HepG2 (cell line): ENCODE measurements around the gene DYNC2I2. TPM values are rescaled to one million over a fixed set of nuclear protein-coding genes. Genes with fewer than 3 reads are reported as not detected.

Experiments
- ARNTL ChIP-seq: sonication (generic); formaldehyde crosslinking; IDR thresholded peaks from 2 replicates; pipeline ENCODE4 v1.4.0; 2020; ENCODE audit warnings: mild to moderate bottlenecking, missing genetic modification reagents
- CREB1 ChIP-seq, 2 experiments: fragments of 450-650 bp in 1 of 2; IDR thresholded peaks; 2 replicates each; pipeline ENCODE4 v1.6.1; 2016 to 2017; ENCODE audit warnings: control low read depth in 1 of 2, mild to moderate bottlenecking in 1 of 2, missing compliant biosample characterization in 1 of 2, missing genetic modification characterization in 1 of 2
- GLMP ChIP-seq: sonication (generic); formaldehyde crosslinking; IDR thresholded peaks from 2 replicates; pipeline ENCODE4 v1.9.0; 2021; ENCODE audit warnings: missing genetic modification reagents, mild to moderate bottlenecking, borderline replicate concordance
- HOMEZ ChIP-seq: IDR thresholded peaks from 2 replicates; pipeline ENCODE4 v1.6.1; 2016; ENCODE audit warnings: low read depth
- MAFK ChIP-seq, 2 experiments: IDR thresholded peaks in 1 of 2; conservative IDR thresholded peaks in 1 of 2; 2 replicates each; pipeline ENCODE4 v1.6.1; 2011; ENCODE audit warnings: improper control_type of control experiment in 2 of 2, low read length in 2 of 2
- NCOA2 ChIP-seq: sonication (generic); formaldehyde crosslinking; IDR thresholded peaks from 2 replicates; pipeline ENCODE4 v1.8.0; 2022; ENCODE audit warnings: inconsistent platforms
- NFKBIZ ChIP-seq: IDR thresholded peaks from 2 replicates; pipeline ENCODE4 v1.6.1; 2018; ENCODE audit warnings: missing genetic modification reagents, missing compliant biosample characterization
- NR1H2 ChIP-seq: sonication (generic); formaldehyde crosslinking; IDR thresholded peaks from 2 replicates; pipeline ENCODE4 v1.8.1; 2022; ENCODE audit warnings: low read depth, missing genetic modification reagents, borderline replicate concordance
- PATZ1 ChIP-seq: sonication (generic); formaldehyde crosslinking; IDR thresholded peaks from 2 replicates; pipeline ENCODE4 v1.4.0; 2020; ENCODE audit warnings: missing genetic modification reagents
- SMAD9 ChIP-seq: sonication (generic); formaldehyde crosslinking; IDR thresholded peaks from 2 replicates; pipeline ENCODE4 v1.5.1; 2020; ENCODE audit warnings: mild to moderate bottlenecking, missing genetic modification reagents
- SP4 ChIP-seq: sonication (generic); formaldehyde crosslinking; IDR thresholded peaks from 2 replicates; pipeline ENCODE4 v1.8.1; 2023; ENCODE audit warnings: mild to moderate bottlenecking, missing genetic modification reagents
- THAP8 ChIP-seq: sonication (generic); formaldehyde crosslinking; IDR thresholded peaks from 2 replicates; pipeline ENCODE4 v1.5.1; 2020; ENCODE audit warnings: missing genetic modification reagents, mild to moderate bottlenecking, borderline replicate concordance
- TRAFD1 ChIP-seq: sonication (generic); formaldehyde crosslinking; IDR thresholded peaks from 2 replicates; pipeline ENCODE4 v1.5.1; 2020; ENCODE audit warnings: missing genetic modification reagents, mild to moderate bottlenecking, borderline replicate concordance
- U2AF1 ChIP-seq: fragments of 200-400 bp; formaldehyde crosslinking; optimal IDR thresholded peaks from 2 replicates; pipeline ENCODE3; 2017; ENCODE audit warnings: mild to moderate bottlenecking, low read depth, low read length
- ZFY ChIP-seq: sonication (generic); formaldehyde crosslinking; IDR thresholded peaks from 2 replicates; pipeline ENCODE4 v1.4.0; 2020; ENCODE audit warnings: missing genetic modification reagents
- ZNF230 ChIP-seq: sonication (generic); formaldehyde crosslinking; IDR thresholded peaks from 2 replicates; pipeline ENCODE4 v1.4.0; 2020; ENCODE audit warnings: mild to moderate bottlenecking, missing genetic modification reagents
- ZNF251 ChIP-seq: sonication (generic); formaldehyde crosslinking; IDR thresholded peaks from 2 replicates; pipeline ENCODE4 v1.9.0; 2021; ENCODE audit warnings: mild to moderate bottlenecking, missing genetic modification reagents
- ZNF510 ChIP-seq: sonication (generic); formaldehyde crosslinking; IDR thresholded peaks from 2 replicates; pipeline ENCODE4 v1.4.0; 2020; ENCODE audit warnings: low read depth, mild to moderate bottlenecking, missing genetic modification reagents
- ZNF564 ChIP-seq: sonication (generic); formaldehyde crosslinking; IDR thresholded peaks from 2 replicates; pipeline ENCODE4 v1.8.1; 2023; ENCODE audit warnings: mild to moderate bottlenecking, missing genetic modification reagents
- ZSCAN29 ChIP-seq: sonication (generic); formaldehyde crosslinking; conservative IDR thresholded peaks from 2 replicates; pipeline ENCODE4 v1.4.0; 2020; ENCODE audit warnings: mild to moderate bottlenecking, missing genetic modification reagents
- polyA plus RNA-seq, 8 experiments: library from polyadenylated mRNA; depleted of rRNA in 3 of 8; stranded (reverse) in 7 of 8; unstranded in 1 of 8; fragments of >200 nt; fragmentation: Illumina TruSeq in 4 of 8; extraction: Trizol in 4 of 8; gene quantifications; 2 replicates each; pipeline versions ENCODE4 v1.2.1 to v1.2.3, GENCODE V29; 2011 to 2016; ENCODE audit warnings: low read depth in 4 of 8, missing spikeins in 1 of 8, mixed read lengths in 1 of 8; ENCODE audit not compliant: insufficient read depth in 1 of 8
- total RNA-seq, 5 experiments: library from RNA; depleted of rRNA; stranded (reverse); fragments of >200 nt; fragmentation: Illumina TruSeq; extraction: Trizol; gene quantifications; 2 replicates each; pipeline ENCODE4 v1.2.3, GENCODE V29; 2016; ENCODE audit warnings: low read depth in 1 of 5

DYNC2I2 gene
- total and polyA plus RNA-seq, 2 of the 13 experiments (the other 11 are each of a cell fraction or from before 2014, with no cell fraction given), result 13.7 to 40.2 TPM

- TF ChIP-seq SP4, result 0 out of 2 replicates have a peak, but pooled peaks have one; percentile 49
- 0 out of 2 replicates have a peak, but pooled peaks have one; percentile 46 for TF ChIP-seq NR1H2 (CRISPR knock-in tag)
- TF ChIP-seq THAP8 (CRISPR knock-in tag), result peak; percentile 32; the same call in 1 of the 2 replicates
- TF ChIP-seq HOMEZ (CRISPR knock-in tag), result no peak
- TF ChIP-seq ZNF251, result no peak
- TF ChIP-seq NFKBIZ (CRISPR knock-in tag), result no peak
- TF ChIP-seq CREB1 (IDR thresholded peaks at IDR 0.05), result no peak
- TF ChIP-seq CREB1 (CRISPR knock-in tag; IDR thresholded peaks at IDR 0.05), result no peak
- TF ChIP-seq TRAFD1 (CRISPR knock-in tag), result 0 out of 2 replicates have a peak, but pooled peaks have one; percentile 51
- peak; percentile 71 for TF ChIP-seq ZFY (CRISPR knock-in tag)
- no peak for TF ChIP-seq GLMP (CRISPR knock-in tag)
- 0 out of 2 replicates have a peak, but pooled peaks have one; percentile 5 for TF ChIP-seq NCOA2 (CRISPR knock-in tag)
- TF ChIP-seq ZNF510 (CRISPR knock-in tag), result no peak
- peak; percentile 54; the same call in 1 of the 2 replicates for TF ChIP-seq ZNF230
- TF ChIP-seq ARNTL (CRISPR knock-in tag), result peak; percentile 77; the same call in 1 of the 2 replicates
- TF ChIP-seq SMAD9 (CRISPR knock-in tag), result 0 out of 2 replicates have a peak, but pooled peaks have one; percentile 64
- TF ChIP-seq PATZ1, result peak; percentile 13; the same call in 1 of the 2 replicates
- peak; percentile 71; the same call in 1 of the 2 replicates for TF ChIP-seq ZSCAN29 (CRISPR knock-in tag)
- 0 out of 4 replicates have a peak, but pooled peaks of 1 of the 2 experiments have one; percentile 3 for TF ChIP-seq MAFK (conservative IDR thresholded peaks at IDR 0.05 in 1 of 2, IDR thresholded peaks at IDR 0.05 in 1 of 2; ENCODE audit: low read length in 2 of 2)
- TF ChIP-seq U2AF1, result no peak
- TF ChIP-seq ZNF564, result 0 out of 2 replicates have a peak, but pooled peaks have one; percentile 4
These were observed 27.9 kb upstream of the DYNC2I2 start (continued) for GRCh38 chr9:128684325-128685199.
